CD4-positive, CD25-positive, alpha-beta regulatory T cell (primary cell): ENCODE measurements around the gene UGT3A1. TPM values are rescaled to one million over a fixed set of nuclear protein-coding genes. Genes with fewer than 3 reads are reported as not detected.

ENCODE experiments used
- ATAC-seq, 2 donors: fragments of 150-1000 bp; cut with Tn5 transposase; one replicate each; pipeline ENCODE4 v1.10.0; 2021; ENCODE audit warnings: low read depth in 2 of 2, moderate number of reproducible peaks in 2 of 2, moderate library complexity in 1 of 2
- DNase-seq, 3 donors: peaks; one replicate each; pipeline versions ENCODE4 v3.0.0 to v3.0.0-alpha.2; 2012 to 2022; ENCODE audit warnings: mixed read lengths in 1 of 3
- H3K27ac ChIP-seq: one replicate; pipeline ENCODE4 v1.7.0; 2013; ENCODE audit warnings: mild to moderate bottlenecking, low read length; ENCODE audit not compliant: insufficient read depth, poor library complexity, severe bottlenecking
- H3K27me3 ChIP-seq: one replicate; pipeline ENCODE4 v1.7.0; 2013; ENCODE audit warnings: low read length; ENCODE audit not compliant: control insufficient read depth, insufficient read depth
- H3K36me3 ChIP-seq: one replicate; pipeline ENCODE4 v1.7.0; 2013; ENCODE audit warnings: mild to moderate bottlenecking, low read length, moderate library complexity; ENCODE audit not compliant: control insufficient read depth, insufficient read depth
- H3K4me1 ChIP-seq: 2 replicates; pipeline ENCODE4 v1.7.0; 2013; ENCODE audit warnings: mild to moderate bottlenecking, low read length; ENCODE audit not compliant: insufficient read depth, control insufficient read depth, poor library complexity, severe bottlenecking
- H3K4me3 ChIP-seq: one replicate; pipeline ENCODE4 v1.7.0; 2013; ENCODE audit warnings: low read depth, mild to moderate bottlenecking, low read length, moderate library complexity
- H3K9me3 ChIP-seq, 2 experiments: 1 replicate in 1 of 2; 2 replicates in 1 of 2; pipeline ENCODE4 v1.7.0; 2013; ENCODE audit warnings: low read length in 2 of 2, mild to moderate bottlenecking in 1 of 2, moderate library complexity in 1 of 2; ENCODE audit not compliant: control insufficient read depth in 2 of 2
- H3K27ac Mint-ChIP-seq, 3 donors: one replicate each; pipeline ENCODE4 v1.8.0; 2020 to 2022; ENCODE audit warnings: mild to moderate bottlenecking in 3 of 3, mixed read lengths in 3 of 3, moderate library complexity in 2 of 3
- H3K27me3 Mint-ChIP-seq: one replicate; pipeline ENCODE4 v1.8.0; 2022; ENCODE audit warnings: mild to moderate bottlenecking, mixed read lengths
- H3K36me3 Mint-ChIP-seq: one replicate; pipeline ENCODE4 v1.8.0; 2020; ENCODE audit warnings: mixed read lengths
- H3K4me1 Mint-ChIP-seq, 4 donors: one replicate each; pipeline ENCODE4 v1.8.0; 2020 to 2022; ENCODE audit warnings: mixed read lengths in 4 of 4, mild to moderate bottlenecking in 1 of 4
- H3K4me3 Mint-ChIP-seq, 4 donors: one replicate each; pipeline ENCODE4 v1.8.0; 2020 to 2022; ENCODE audit warnings: mild to moderate bottlenecking in 4 of 4, mixed read lengths in 4 of 4, moderate library complexity in 3 of 4
- H3K9me3 Mint-ChIP-seq, 7 donors: one replicate each; pipeline ENCODE4 v1.8.0; 2020 to 2022; ENCODE audit warnings: mixed read lengths in 7 of 7, mild to moderate bottlenecking in 3 of 7, moderate library complexity in 2 of 7
- polyA plus RNA-seq, 4 donors: library from polyadenylated mRNA; unstranded; fragments of 300-500 nt; fragmentation: Illumina TruSeq; gene quantifications; one replicate each; pipeline ENCODE4 v1.2.3, GENCODE V29; 2021
- total RNA-seq: library from RNA; stranded (reverse); gene quantifications from one replicate; pipeline ENCODE4 v1.2.3, GENCODE V29; 2022

UGT3A1 gene
- total and polyA plus RNA-seq, 5 donors from 2014 or later, result not detected

GRCh38 chr5:35960328-35960727, 30.9 kb downstream of the UGT3A1 start:
- Mint-ChIP-seq H3K4me1 (no peaks in the 10 kb centered on the region), H3K27me3 (peaks cover 29% of the 10 kb centered on the region), H3K4me3 (no peak overlapping the region), H3K27ac (no peak overlapping the region), H3K36me3 (no peaks in the 10 kb centered on the region), H3K9me3 (peaks cover 0 to 9% (median 1%) of the 10 kb centered on the region in 7 donors)
- Histone ChIP-seq H3K27ac (no peak overlapping the region), H3K36me3 (no peaks in the 10 kb centered on the region), H3K4me3 (no peak overlapping the region), H3K9me3 (peaks cover 0 to 7% of the 10 kb centered on the region in 2 experiments), H3K27me3 (peaks cover 7% of the 10 kb centered on the region), H3K4me1 (no peaks in the 10 kb centered on the region)
- DNase-seq (no peak), ATAC-seq (no peak)

- Mint-ChIP-seq H3K27me3 (peaks cover 22% of the 10 kb centered on the region), H3K36me3 (no peaks in the 10 kb centered on the region), H3K4me1 (peaks cover 0 to 4% (median 1%) of the 10 kb centered on the region in 4 donors), H3K4me3 (no peak overlapping the region), H3K9me3 (peaks cover 0 to 3% (median 0%) of the 10 kb centered on the region in 7 donors), H3K27ac (no peak overlapping the region)
- Histone ChIP-seq H3K36me3 (no peaks in the 10 kb centered on the region), H3K4me3 (no peak overlapping the region), H3K27ac (no peak overlapping the region), H3K4me1 (no peaks in the 10 kb centered on the region), H3K9me3 (no peaks in the 10 kb centered on the region), H3K27me3 (peaks cover 13% of the 10 kb centered on the region)
- ATAC-seq (no peak), DNase-seq (no peak)
Observed at GRCh38 chr5:35956429-35956828, 34.8 kb downstream of the UGT3A1 start.

- peak; percentile 43 to 58 for ATAC-seq
- peaks cover 17% of the 10 kb centered on the region for H3K27me3 Mint-ChIP-seq
- no peak overlapping the region for H3K4me3 Mint-ChIP-seq
- peak in 1 of 3 donors; percentile 11 for DNase-seq
- no peak overlapping the region for H3K27ac ChIP-seq
- H3K9me3 Mint-ChIP-seq, result peaks cover 0 to 3% (median 0%) of the 10 kb centered on the region in 7 donors
- peaks cover 0 to 4% (median 1%) of the 10 kb centered on the region in 4 donors for H3K4me1 Mint-ChIP-seq
- no peaks in the 10 kb centered on the region for H3K4me1 ChIP-seq
- H3K4me3 ChIP-seq, result no peak overlapping the region
- H3K27me3 ChIP-seq, result peaks cover 11% of the 10 kb centered on the region
- H3K36me3 Mint-ChIP-seq, result no peaks in the 10 kb centered on the region
- H3K27ac Mint-ChIP-seq, result no peak overlapping the region
- no peaks in the 10 kb centered on the region for H3K36me3 ChIP-seq
- no peaks in the 10 kb centered on the region for H3K9me3 ChIP-seq
Observed at GRCh38 chr5:35954175-35954574, 37.0 kb downstream of the UGT3A1 start.

DNA sequence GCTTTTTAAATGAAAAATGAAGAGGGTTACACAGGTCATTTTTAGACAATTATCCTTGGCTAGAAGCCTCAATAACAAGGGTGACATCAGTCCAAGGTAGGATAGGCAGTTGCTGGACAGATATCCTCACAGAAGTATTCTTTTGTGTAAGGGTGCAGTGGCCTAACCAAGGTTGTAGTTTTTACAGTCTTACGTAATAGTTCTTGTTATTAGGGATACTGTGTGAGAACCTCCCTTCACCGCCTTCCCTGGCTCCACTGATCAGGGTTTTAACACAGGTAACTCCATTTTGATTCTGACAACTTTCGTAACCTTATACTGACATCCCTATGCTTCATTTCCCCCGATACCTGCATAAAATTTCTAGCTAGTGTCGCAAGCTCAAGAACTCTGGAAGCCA, 44.1 kb downstream of the UGT3A1 start:
- Histone ChIP-seq H3K36me3 (no peaks in the 10 kb centered on the region), H3K4me1 (no peaks in the 10 kb centered on the region), H3K9me3 (no peaks in the 10 kb centered on the region), H3K27me3 (no peaks in the 10 kb centered on the region), H3K27ac (no peak overlapping the region), H3K4me3 (no peak overlapping the region)
- H3K4me3 Mint-ChIP-seq, result no peak overlapping the region
- no peaks in the 10 kb centered on the region for H3K9me3 Mint-ChIP-seq
- no peaks in the 10 kb centered on the region for H3K4me1 Mint-ChIP-seq
- no peak overlapping the region for H3K27ac Mint-ChIP-seq
- no peak for DNase-seq
- no peak for ATAC-seq
- H3K27me3 Mint-ChIP-seq, result peaks cover 4% of the 10 kb centered on the region
- H3K36me3 Mint-ChIP-seq, result no peaks in the 10 kb centered on the region

GRCh38 chr5:35939639-35940038, 51.6 kb downstream of the UGT3A1 start:
- Histone ChIP-seq H3K36me3 (no peaks in the 10 kb centered on the region), H3K27ac (no peak overlapping the region), H3K27me3 (peaks cover 6% of the 10 kb centered on the region), H3K4me1 (no peaks in the 10 kb centered on the region), H3K4me3 (no peak overlapping the region), H3K9me3 (no peaks in the 10 kb centered on the region)
- Mint-ChIP-seq H3K4me1 (no peaks in the 10 kb centered on the region), H3K36me3 (no peaks in the 10 kb centered on the region), H3K4me3 (no peak overlapping the region), H3K27ac (no peak overlapping the region), H3K9me3 (peaks cover 0 to 1% (median 0%) of the 10 kb centered on the region in 7 donors), H3K27me3 (peaks cover 18% of the 10 kb centered on the region)
- DNase-seq (no peak), ATAC-seq (no peak)

DNA sequence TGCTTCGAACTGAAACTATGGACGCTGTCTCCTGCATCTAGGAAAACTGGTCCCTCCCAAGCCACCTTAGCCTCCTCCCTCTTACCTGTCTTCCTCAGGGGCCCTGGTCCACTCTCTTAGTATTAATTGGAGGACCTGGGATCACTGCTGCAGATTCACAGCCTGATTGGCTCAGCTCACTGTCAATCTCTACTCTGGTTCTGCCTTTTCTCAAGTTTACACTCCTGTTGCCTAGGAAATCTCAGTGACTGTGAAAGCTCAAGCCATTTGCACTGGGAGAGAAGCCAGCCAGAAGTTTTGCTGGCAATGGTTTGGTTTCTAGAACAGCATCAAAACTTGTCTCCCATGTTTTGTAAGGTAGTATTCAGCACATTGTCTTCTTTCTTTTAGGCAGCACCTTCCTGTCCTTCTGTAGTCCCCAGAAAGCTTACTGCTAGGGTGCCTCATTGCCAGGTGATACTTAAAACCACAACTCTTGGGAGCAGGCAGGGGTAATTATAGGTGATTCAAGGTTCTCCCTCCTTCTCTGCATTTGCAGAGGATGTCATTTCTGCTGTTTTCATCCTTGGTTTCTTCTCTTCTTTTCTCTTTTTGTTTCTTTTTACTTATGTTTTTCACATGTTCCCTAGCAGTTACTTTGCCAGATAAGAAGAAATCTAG, 52.5 kb downstream of the UGT3A1 start, which contains the start of gene CAPSL:
Gene CAPSL (minus strand): TSS at position 55 of the 660 bp plus-strand sequence. CDS start 17,502 bp downstream, outside the sequence.
- H3K27me3 Mint-ChIP-seq, result peaks cover 18% of the 10 kb centered on the region
- Histone ChIP-seq H3K4me1 (no peaks in the 10 kb centered on the region), H3K27me3 (peaks cover 6% of the 10 kb centered on the region), H3K36me3 (no peaks in the 10 kb centered on the region), H3K27ac (no peak within 1 kb of the TSS), H3K9me3 (no peaks in the 10 kb centered on the region), H3K4me3 (no peak within 1 kb of the TSS)
- H3K4me3 Mint-ChIP-seq, result no peak within 1 kb of the TSS
- H3K4me1 Mint-ChIP-seq, result no peaks in the 10 kb centered on the region
- no peak within 1 kb of the TSS for H3K27ac Mint-ChIP-seq
- ATAC-seq, result no peak
- H3K36me3 Mint-ChIP-seq, result no peaks in the 10 kb centered on the region
- peaks cover 0 to 1% (median 0%) of the 10 kb centered on the region in 7 donors for H3K9me3 Mint-ChIP-seq
- peak in 1 of 3 donors; percentile 20 for DNase-seq

- H3K4me3 Mint-ChIP-seq, result peak overlapping the region in 2 of 4 donors; percentile 1 to 80
- peak; percentile 30 to 36 for ATAC-seq
Observed at GRCh38 chr5:35926389-35927051, 64.7 kb downstream of the UGT3A1 start.

More at GRCh38 chr5:35926389-35927051, 64.7 kb downstream of the UGT3A1 start:
- Mint-ChIP-seq H3K27ac (peak overlapping the region in 1 of 3 donors; percentile 27), H3K4me1 (peaks cover 5 to 27% (median 19%) of the 10 kb centered on the region in 4 donors), H3K9me3 (no peaks in the 10 kb centered on the region), H3K36me3 (no peaks in the 10 kb centered on the region), H3K27me3 (peaks cover 4% of the 10 kb centered on the region)
- no peaks in the 10 kb centered on the region for H3K36me3 ChIP-seq
- no peak overlapping the region for H3K27ac ChIP-seq
- H3K9me3 ChIP-seq, result no peaks in the 10 kb centered on the region
- peak; percentile 35 to 76 (median 73) for DNase-seq
- peaks cover 5% of the 10 kb centered on the region for H3K27me3 ChIP-seq
- H3K4me3 ChIP-seq, result no peak overlapping the region
- H3K4me1 ChIP-seq, result peaks cover 13% of the 10 kb centered on the region
